CD4-positive, alpha-beta T cell (primary cell): Measurements from ENCODE around the gene CSF2RB. TPM values are rescaled to one million over a fixed set of nuclear protein-coding genes. Genes with fewer than 3 reads are reported as not detected.

ENCODE experiments used
- ATAC-seq: fragments of 200-7000 bp; cut with Tn5 transposase; one replicate; pipeline ENCODE4 v1.10.0; 2022; ENCODE audit warnings: mild to moderate bottlenecking; ENCODE audit not compliant: poor library complexity
- CTCF ChIA-PET: fragments of 350-600 bp; sonication (Branson Sonifier 250); formaldehyde crosslinking; loops from one replicate; lab custom pipeline; 2021; ENCODE audit warnings: antibody characterized with exemption, inconsistent platforms; lab: Charles Lee
- POLR2A ChIA-PET: fragments of 350-600 bp; sonication (Branson Sonifier 250); formaldehyde crosslinking; loops from one replicate; lab custom pipeline; 2021; ENCODE audit warnings: antibody characterized with exemption, inconsistent platforms; lab: Charles Lee
- DNase-seq, 14 experiments: peaks; one replicate each; pipeline ENCODE4 v3.0.0-alpha.2; 2013 to 2020; ENCODE audit warnings: mixed read lengths in 2 of 14
- H3K27ac ChIP-seq, 2 donors: one replicate each; pipeline versions ENCODE4 v1.5.1 to v1.7.0; 2013; ENCODE audit warnings: low read length in 2 of 2, low read depth in 1 of 2, mild to moderate bottlenecking in 1 of 2
- H3K27me3 ChIP-seq, 2 experiments: 1 replicate in 1 of 2; 2 replicates in 1 of 2; pipeline versions ENCODE4 v1.6.1 to v1.7.0; 2013; ENCODE audit warnings: low read length in 2 of 2, control low read depth in 1 of 2, mild to moderate bottlenecking in 1 of 2, moderate library complexity in 1 of 2; ENCODE audit not compliant: insufficient read depth in 2 of 2, control insufficient read depth in 1 of 2
- H3K36me3 ChIP-seq: one replicate; pipeline ENCODE4 v1.6.1; 2013; ENCODE audit warnings: low read length, control low read depth; ENCODE audit not compliant: insufficient read depth
- H3K4me1 ChIP-seq: one replicate; pipeline ENCODE4 v1.6.1; 2013; ENCODE audit warnings: low read length, control low read depth; ENCODE audit not compliant: insufficient read depth
- H3K4me3 ChIP-seq: one replicate; pipeline ENCODE4 v1.5.1; 2013; ENCODE audit warnings: mild to moderate bottlenecking, low read length, moderate library complexity
- H3K9me3 ChIP-seq, 2 experiments: 1 replicate in 1 of 2; 2 replicates in 1 of 2; pipeline versions ENCODE4 v1.6.1 to v1.7.0; 2013; ENCODE audit warnings: low read length in 2 of 2, mild to moderate bottlenecking in 2 of 2, control low read depth in 1 of 2, moderate library complexity in 1 of 2; ENCODE audit not compliant: control insufficient read depth in 1 of 2, insufficient read depth in 1 of 2
- H3K27ac Mint-ChIP-seq: one replicate; pipeline ENCODE4 v1.8.0; 2020; ENCODE audit warnings: mixed read lengths
- H3K27me3 Mint-ChIP-seq: one replicate; pipeline ENCODE4 v1.8.0; 2021; ENCODE audit warnings: mixed read lengths
- H3K36me3 Mint-ChIP-seq: one replicate; pipeline ENCODE4 v1.8.0; 2021; ENCODE audit warnings: low read depth, mixed read lengths
- H3K4me1 Mint-ChIP-seq: one replicate; pipeline ENCODE4 v1.8.0; 2021; ENCODE audit warnings: low read depth, mixed read lengths
- H3K4me3 Mint-ChIP-seq: one replicate; pipeline ENCODE4 v1.8.0; 2020; ENCODE audit warnings: mild to moderate bottlenecking, mixed read lengths
- H3K9me3 Mint-ChIP-seq: one replicate; pipeline ENCODE4 v1.8.0; 2020; ENCODE audit warnings: mixed read lengths
- intact Hi-C, 2 experiments: fragments of 100-400 bp; cut with DNase I in 1 of 2; cut with micrococcal nuclease in 1 of 2; formaldehyde crosslinking; loops; one replicate each; pipeline versions ENCODE4 v1.15.1 to v1.9.0; 2023 to 2025; cut with DNase I, micrococcal nuclease
- total RNA-seq, 174 experiments: library from RNA in 2 of 174; stranded (reverse) in 2 of 174; gene quantifications; one replicate each; pipeline ENCODE4 v1.2.3 and lab custom pipeline; 2021 to 2026
- TF ChIP-seq, protein P1 (sequence below): fragments of 200-600 bp; IDR thresholded peaks from one replicate; pipeline ENCODE4 v1.8.0; 2022; ENCODE audit warnings: antibody characterized with exemption, mild to moderate bottlenecking

Gene CSF2RB
- total RNA-seq, 2 experiments from 2014 or later = 1.5 TPM

DNA sequence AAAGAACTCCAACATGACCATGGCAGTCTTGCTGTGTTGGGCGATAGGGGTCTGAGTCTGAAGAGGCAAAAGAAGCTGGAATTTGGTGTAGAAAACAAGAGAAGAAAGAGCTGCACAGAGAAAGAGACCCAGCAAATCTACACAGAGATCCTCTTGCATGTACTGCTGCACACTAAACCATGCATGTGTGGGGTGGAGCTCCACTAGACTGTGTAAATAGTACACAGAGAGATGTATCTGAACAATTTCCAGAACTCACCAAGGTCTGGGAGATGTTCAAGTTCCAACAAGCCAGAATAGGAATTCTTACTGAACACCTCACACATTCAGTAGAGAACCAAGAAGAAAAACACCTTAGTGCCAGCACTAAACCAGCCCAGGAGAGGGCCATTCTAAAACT is 42.3 kb downstream of the CSF2RB start:
- peaks cover 2% of the 10 kb centered on the region for H3K9me3 Mint-ChIP-seq
- intact Hi-C loops = no loop called here
- Histone ChIP-seq H3K9me3 (peaks cover 0 to 3% of the 10 kb centered on the region in 2 experiments), H3K4me1 (no peaks in the 10 kb centered on the region), H3K27me3 (peaks cover 0 to 5% of the 10 kb centered on the region in 2 experiments), H3K4me3 (no peak overlapping the region), H3K27ac (no peak overlapping the region), H3K36me3 (no peaks in the 10 kb centered on the region)
- ATAC-seq (no peak), DNase-seq (no peak)
- TF ChIP-seq, protein P1, sequence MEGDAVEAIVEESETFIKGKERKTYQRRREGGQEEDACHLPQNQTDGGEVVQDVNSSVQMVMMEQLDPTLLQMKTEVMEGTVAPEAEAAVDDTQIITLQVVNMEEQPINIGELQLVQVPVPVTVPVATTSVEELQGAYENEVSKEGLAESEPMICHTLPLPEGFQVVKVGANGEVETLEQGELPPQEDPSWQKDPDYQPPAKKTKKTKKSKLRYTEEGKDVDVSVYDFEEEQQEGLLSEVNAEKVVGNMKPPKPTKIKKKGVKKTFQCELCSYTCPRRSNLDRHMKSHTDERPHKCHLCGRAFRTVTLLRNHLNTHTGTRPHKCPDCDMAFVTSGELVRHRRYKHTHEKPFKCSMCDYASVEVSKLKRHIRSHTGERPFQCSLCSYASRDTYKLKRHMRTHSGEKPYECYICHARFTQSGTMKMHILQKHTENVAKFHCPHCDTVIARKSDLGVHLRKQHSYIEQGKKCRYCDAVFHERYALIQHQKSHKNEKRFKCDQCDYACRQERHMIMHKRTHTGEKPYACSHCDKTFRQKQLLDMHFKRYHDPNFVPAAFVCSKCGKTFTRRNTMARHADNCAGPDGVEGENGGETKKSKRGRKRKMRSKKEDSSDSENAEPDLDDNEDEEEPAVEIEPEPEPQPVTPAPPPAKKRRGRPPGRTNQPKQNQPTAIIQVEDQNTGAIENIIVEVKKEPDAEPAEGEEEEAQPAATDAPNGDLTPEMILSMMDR = no peak
- CTCF ChIA-PET = no interaction called here
- peaks cover 27% of the 10 kb centered on the region for H3K27me3 Mint-ChIP-seq
- no peaks in the 10 kb centered on the region for H3K36me3 Mint-ChIP-seq
- no peak overlapping the region for H3K27ac Mint-ChIP-seq
- no peak overlapping the region for H3K4me3 Mint-ChIP-seq
- POLR2A ChIA-PET = no interaction called here
- no peaks in the 10 kb centered on the region for H3K4me1 Mint-ChIP-seq

DNA sequence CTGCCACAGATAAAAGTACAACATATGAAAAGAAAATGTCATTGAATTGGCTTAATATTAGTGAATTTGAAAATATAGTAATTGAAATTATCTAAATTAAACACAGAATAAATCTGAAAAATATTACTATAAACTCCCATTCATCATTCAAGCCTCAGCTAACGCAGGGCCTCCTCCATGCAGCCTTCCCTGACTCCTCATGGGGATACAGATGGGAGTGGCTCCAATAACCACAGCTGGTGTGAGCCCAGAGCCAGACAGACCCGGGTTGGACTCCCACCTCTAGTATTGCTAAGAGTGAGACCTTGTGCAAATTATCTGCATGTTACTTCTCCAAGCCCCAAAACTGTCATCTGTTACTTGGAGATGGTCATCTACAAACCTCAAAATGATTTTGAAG is 44.9 kb downstream of the CSF2RB start:
- Mint-ChIP-seq H3K4me1 (no peaks in the 10 kb centered on the region), H3K27me3 (peaks cover 32% of the 10 kb centered on the region), H3K36me3 (no peaks in the 10 kb centered on the region), H3K4me3 (no peak overlapping the region), H3K27ac (no peak overlapping the region), H3K9me3 (peaks cover 2% of the 10 kb centered on the region)
- ATAC-seq (no peak), DNase-seq (no peak)
- Histone ChIP-seq H3K4me3 (no peak overlapping the region), H3K27ac (no peak overlapping the region), H3K27me3 (peaks cover 0 to 17% of the 10 kb centered on the region in 2 experiments), H3K4me1 (no peaks in the 10 kb centered on the region), H3K36me3 (no peaks in the 10 kb centered on the region), H3K9me3 (peaks cover 0 to 3% of the 10 kb centered on the region in 2 experiments)
- TF ChIP-seq, protein P1 = no peak
- POLR2A ChIA-PET = no interaction called here
- intact Hi-C loops = no loop called here
- CTCF ChIA-PET = no interaction called here

DNA sequence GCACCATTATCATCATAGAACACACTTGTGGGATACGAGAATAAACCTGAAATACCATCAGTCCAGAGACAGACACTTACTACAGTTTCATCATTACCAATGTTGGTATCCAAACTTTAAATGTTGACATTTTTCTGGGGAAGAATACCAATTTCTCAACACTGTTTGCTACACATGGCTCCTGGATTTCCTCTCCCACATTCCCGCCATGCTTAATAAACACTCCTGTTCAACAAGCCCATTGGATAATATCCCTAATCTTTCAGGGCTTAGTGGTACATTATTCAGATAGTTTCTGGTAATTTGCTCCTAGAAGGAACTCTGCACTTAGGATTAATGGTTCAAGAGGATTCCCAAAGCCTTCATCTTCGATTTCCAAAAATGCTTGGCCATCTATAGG is 48.2 kb downstream of the CSF2RB start:
- Mint-ChIP-seq H3K4me1 (no peaks in the 10 kb centered on the region), H3K4me3 (no peak overlapping the region), H3K9me3 (peaks cover 2% of the 10 kb centered on the region), H3K27ac (no peak overlapping the region), H3K36me3 (no peaks in the 10 kb centered on the region), H3K27me3 (peaks cover 27% of the 10 kb centered on the region)
- ChIA-PET POLR2A (no interaction called here), CTCF (no interaction called here)
- intact Hi-C loops = no loop called here
- DNase-seq (no peak), ATAC-seq (no peak)
- Histone ChIP-seq H3K27ac (no peak overlapping the region), H3K4me3 (no peak overlapping the region), H3K27me3 (peaks cover 0 to 17% of the 10 kb centered on the region in 2 experiments), H3K4me1 (no peaks in the 10 kb centered on the region), H3K36me3 (no peaks in the 10 kb centered on the region), H3K9me3 (peaks cover 0 to 3% of the 10 kb centered on the region in 2 experiments)
- TF ChIP-seq, protein P1 = no peak
